HL-60/S4 (cell line): ENCODE measurements around the gene ZBTB4.
"Not testable (repeated sequence)": the region's sequence is repeated elsewhere in the genome, so short reads cannot be mapped to it uniquely, and the experiment has no call there.

Experiments used
- in situ Hi-C: fragments of 300-500 bp; cut with MboI; formaldehyde crosslinking; loops from 2 replicates; pipeline ENCODE4 v1.14.3; 2022; ENCODE audit warnings: low sequenced_read_pairs

The ZBTB4 gene

DNA sequence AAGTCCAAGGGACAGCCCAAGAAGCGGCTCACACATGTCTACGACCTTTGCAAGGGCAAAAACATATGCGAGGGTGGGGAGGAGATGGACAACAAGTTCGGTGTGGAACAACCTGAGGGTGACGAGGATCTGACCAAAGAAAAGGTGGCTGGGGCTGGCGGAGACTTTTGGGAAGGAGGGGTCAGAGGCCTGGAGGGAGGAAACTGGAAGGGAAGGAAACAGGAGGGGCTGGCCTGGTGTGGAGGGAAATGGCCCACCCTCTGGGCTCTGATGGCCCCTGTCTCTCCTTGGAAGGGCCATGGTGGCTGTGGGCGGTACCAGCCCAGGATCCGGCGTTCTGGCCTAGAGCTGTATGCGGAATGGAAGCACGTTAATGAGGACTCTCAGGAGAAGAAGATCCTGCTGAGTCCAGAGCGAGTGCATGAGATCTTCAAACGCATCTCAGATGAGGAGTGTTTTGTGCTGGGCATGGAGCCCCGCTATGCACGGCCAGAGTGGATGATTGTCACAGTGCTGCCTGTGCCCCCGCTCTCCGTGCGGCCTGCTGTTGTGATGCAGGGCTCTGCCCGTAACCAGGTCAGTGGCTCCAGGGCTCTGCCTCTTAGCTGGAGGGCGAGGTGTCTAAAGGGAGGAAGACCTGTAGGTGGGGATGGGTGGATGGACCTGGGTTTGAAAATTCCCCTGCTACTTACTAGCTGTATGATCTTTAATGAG lies 17.2 kb upstream of the ZBTB4 start:
- in situ Hi-C loops: no loop called here

GRCh38 chr17:7495906-7496434 lies 16.5 kb upstream of the ZBTB4 start:
- in situ Hi-C loops: no loop called here

GRCh38 chr17:7493941-7494340 lies 14.5 kb upstream of the ZBTB4 start:
- in situ Hi-C loops: no loop called here

- in situ Hi-C loops: no loop called here
Measured at GRCh38 chr17:7491583-7491982, 12.2 kb upstream of the ZBTB4 start.

DNA sequence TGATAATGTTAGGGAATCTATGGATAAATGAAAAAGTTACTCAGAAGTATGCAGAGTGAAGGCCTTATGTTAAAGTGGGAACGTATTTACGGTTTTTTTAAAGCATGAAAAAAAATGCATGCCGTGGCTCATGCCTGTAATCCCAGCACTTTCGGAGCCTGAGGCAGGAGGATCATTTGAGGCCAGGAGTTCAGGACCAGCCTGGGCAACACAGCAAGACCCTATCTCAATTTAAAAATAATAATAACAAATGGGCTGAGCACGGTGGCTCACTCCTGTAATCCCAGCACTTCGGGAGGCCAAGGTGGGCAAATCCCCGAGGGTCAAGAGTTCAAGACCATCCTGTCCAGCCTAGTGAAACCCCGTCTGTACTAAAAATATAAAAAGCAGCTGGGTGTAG lies 10.7 kb upstream of the ZBTB4 start:
- in situ Hi-C loops: no loop called here

DNA sequence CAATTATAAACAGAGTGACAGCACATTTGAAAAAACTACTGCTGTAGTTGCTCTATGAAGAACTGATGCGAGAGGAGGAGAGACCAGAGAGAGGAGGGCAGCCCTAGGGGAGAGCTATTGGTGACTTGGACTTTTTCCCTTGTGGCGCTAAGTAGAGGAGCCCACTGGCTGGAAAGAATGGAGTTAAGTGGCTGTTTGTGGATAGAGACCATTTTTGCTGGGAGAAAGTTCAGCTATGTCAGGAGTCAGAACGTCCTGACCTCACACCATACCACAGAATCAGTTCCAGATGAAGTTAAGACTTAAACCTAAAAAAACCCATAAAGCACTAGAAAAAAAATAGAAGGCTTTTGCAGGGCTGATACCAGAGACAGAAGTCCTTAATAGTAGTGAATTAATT lies 6.8 kb upstream of the ZBTB4 start:
- in situ Hi-C loops: no loop called here

DNA sequence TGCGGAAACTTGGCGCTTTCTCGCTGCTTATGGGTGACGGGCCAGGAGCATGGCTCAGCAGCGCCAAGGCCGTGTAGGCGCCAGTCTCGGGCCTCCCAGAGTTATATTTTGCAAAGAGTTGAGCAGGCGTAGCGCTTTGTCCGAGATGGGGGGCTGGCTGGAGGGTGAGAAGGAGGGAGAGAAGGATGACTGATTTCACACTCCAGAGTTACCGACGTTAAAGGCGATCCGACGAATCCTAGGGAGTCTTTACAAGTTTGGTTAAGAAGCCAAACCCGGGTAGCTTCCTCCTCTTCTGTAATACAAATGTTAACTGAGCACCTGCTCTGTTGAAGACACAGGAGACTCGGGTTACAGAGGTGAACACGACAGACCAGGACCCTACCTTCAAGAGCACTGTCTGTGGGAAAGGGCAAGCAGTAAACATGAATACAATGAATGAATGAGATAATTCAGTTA lies 5.5 kb upstream of the ZBTB4 start:
- in situ Hi-C loops: no loop called here

- in situ Hi-C loops: no loop called here
Measured at GRCh38 chr17:7484067-7484918, 4.9 kb upstream of the ZBTB4 start, which contains the start of gene POLR2A. TSS of gene POLR2A (plus strand) at chr17:7484366.

- in situ Hi-C loops: no loop called here
Measured at GRCh38 chr17:7483255-7484066, 4.0 kb upstream of the ZBTB4 start.

- in situ Hi-C loops: not testable (repeated sequence)
Measured at GRCh38 chr17:7482742-7483088, 3.3 kb upstream of the ZBTB4 start.

DNA sequence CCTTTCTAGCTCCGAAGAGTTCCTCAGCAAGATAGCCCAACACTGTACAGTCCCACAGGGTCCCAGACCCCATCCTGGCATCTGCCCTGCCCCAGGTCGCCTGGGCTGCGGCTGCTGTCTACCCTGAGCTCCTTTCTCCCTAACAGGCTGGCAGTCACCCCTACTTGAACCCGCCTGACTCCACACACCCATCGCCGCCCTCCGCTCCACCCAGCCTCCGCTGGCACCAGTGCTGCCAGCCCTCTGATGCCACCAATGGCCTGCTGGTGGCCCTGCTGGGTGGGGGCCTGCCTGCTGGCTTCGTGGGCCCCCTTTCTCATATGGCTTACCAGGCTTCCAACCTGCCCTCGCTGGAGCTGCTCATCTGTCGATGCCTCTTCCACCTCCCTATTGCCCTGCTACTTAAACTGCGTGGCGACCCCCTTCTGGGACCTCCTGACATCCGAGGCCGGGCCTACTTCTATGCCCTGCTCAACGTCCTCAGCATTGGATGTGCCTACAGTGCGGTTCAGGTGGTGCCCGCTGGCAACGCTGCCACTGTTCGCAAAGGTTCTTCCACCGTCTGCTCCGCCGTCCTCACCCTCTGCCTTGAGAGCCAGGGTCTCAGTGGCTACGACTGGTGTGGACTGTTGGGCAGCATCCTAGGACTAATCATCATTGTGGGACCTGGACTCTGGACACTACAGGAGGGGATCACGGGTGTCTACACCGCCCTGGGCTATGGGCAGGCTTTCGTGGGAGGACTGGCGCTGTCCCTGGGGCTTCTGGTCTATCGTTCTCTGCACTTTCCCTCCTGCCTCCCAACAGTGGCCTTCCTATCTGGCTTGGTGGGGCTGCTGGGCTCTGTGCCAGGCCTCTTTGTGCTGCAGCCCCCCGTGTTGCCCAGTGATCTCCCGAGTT lies 2.7 kb upstream of the ZBTB4 start:
- in situ Hi-C loops: not testable (repeated sequence)

GRCh38 chr17:7481275-7481674 lies 1.8 kb upstream of the ZBTB4 start, which contains the start of gene SLC35G6:
TSS of gene SLC35G6 (plus strand) at chr17:7481446. CDS start at chr17:7481517, 71 bp downstream.
- in situ Hi-C loops: not testable (repeated sequence)

GRCh38 chr17:7480089-7480384 lies 606 bp upstream of the ZBTB4 start:
- in situ Hi-C loops: no loop called here

DNA sequence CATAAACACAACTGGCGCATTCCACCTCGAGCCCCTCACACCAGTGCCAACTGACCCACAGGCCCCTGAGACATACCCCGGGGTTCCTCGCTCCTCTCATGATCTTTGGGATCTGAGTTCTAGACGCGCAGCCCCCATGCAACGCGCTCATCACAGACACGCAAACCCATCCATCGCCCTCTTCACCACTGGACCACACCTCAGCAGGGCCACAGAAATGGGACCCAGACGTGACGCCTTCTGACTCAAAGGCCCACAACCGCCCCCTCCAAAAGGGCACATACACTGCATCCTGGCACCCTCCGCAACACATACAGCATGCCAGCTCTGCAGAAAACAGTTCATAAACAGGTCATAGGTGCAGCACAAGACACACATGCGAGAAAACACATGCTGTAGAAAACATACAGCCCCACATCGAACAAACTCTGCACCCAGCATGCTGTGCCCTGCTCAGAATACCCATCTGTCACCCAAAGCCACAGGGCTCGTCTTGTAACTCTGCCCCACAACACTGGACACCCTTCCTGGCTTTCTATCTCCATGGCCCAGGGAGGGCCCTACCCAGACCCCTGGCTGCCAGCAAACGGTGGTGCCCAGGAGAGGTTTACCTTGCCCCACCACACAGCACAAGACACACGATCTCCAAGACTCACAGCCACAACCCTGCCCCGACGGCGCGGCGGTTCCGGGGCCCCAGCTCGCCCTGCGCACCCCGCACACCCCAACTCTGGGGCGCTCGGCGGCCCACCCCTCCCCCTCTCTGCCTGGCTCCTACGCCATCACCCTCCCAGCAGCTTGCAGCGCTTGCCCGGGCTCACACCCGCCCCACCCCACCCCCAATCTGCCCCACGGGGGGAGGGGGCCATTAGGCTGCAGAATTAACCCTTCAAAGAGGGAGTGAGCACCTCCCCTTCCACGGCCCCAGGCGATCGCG lies 887 bp downstream of the ZBTB4 start:
- in situ Hi-C loops: no loop called here

DNA sequence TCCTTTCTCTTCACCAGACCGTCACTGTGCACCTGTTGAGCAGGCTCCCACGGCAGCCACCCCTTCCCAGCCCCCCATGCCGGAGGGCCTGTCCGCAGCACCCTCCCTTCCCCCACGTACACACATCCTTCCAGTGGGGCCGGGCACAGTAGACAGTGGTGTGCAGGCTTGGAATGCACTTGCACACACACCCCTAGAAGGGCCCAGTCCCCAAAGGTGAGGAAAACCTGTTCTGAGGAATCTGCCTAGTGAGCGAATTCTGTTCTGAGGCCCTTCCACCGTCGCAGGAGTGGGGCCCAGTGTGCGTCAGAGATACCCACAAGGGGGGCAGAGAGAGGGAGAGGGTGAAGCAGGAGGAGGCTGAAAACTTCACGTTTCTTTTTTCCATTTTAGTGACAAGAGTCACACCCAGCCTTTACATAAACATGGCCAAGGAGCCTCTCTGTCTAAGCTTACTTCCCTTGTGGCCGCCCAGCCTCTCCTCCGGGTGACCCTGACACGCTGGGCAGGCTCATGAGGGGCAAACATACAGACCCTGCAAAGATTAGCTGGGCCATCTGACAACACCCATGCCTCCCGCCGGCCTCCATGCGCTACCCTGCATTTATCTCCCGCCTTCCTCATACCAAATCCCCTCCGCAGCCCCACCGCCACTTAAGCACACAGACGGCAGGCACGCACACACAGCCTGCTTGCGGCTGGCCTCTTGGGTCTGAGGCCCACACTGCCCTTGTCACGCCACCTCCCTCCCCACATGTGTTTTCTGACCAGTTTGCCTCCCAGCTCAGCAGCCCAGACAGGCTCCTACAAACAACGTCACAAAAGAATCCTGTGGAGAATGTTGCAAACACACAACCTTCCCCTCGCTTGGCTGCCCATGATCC lies 1.8 kb downstream of the ZBTB4 start:
- in situ Hi-C loops: no loop called here

DNA sequence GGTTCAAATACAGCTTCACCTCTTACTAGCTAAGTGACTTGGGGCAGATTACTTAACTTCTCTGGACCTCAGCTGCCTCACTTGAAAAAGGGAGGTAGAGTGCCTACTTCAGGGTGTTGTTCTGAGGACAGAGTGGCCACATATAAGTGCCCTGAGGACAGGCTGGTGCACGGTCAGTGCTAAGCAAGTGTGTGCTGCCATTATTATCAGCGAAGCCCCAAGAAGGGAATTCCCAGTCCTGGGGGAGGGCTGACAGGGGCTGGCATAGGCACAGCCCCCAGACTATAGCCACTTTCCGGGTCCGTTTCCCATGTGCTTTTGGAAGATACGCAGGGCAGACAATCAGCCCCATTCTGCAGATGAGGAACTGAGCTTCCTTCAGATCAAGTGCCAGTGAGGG lies 2.5 kb downstream of the ZBTB4 start:
- in situ Hi-C loops: no loop called here

DNA sequence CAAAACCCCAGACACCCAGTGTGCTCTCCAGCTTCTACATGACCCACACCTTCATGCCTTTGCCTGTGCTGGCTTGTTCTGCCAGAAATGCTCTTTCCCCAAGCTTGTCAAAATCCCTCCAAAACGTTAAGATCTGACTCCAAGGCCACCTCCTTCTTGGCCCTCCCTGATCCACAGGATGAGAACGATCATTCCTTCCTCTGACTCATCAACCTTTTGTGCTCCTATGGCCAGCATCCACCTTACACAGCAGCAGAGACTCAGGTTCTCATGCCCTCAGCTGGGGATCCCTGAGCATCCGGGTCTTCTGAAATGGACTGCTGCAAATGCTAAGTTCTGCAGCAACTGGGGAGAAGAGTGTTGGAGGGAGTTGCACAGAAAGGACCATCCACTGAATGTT lies 2.9 kb downstream of the ZBTB4 start:
- in situ Hi-C loops: no loop called here

- in situ Hi-C loops: no loop called here
Measured at GRCh38 chr17:7475764-7476422, 3.5 kb downstream of the ZBTB4 start.
